ENCODE measurements around the gene NT5DC2.

The NT5DC2 gene

DNA sequence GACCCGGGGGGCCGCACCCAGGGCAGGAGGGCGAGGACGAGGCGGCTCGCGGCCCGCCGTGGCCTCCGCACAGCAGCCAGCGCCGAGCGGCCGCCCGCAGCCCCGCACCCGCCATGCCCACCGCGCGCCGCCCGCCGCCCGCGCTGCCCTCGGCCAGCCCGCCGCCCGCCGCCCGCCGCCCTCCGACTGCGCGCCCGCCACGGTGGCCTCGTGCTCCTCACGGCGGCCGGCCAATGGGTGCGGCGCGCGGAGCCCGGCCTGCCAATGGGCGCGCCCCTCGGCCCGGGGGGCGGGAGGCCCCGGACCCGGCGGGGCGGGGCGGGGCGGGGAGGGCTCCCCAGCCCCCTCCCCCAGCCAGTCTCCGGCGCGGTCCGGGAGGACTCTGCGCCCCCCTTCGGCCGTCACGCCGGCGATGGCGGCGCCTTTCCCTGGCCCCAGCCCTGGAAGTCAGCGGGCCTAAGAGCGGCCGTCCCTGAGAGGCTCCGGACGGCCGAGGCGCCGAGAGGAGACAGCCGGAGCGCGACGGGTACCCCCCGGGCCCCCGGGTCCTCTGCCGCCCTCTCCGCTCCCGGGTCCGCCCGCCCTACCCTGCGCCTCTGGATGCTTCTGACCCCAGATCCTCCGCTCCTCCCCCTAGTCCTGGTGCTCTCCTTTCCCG lies at the start of gene NT5DC2:
Gene NT5DC2, minus strand, starts transcription at position 235 of the 658 bp plus-strand sequence. Its CDS starts 120 bp downstream, at position 115.
- DNase-seq (ENCODE audit: low read depth): peak; percentile 56

DNA sequence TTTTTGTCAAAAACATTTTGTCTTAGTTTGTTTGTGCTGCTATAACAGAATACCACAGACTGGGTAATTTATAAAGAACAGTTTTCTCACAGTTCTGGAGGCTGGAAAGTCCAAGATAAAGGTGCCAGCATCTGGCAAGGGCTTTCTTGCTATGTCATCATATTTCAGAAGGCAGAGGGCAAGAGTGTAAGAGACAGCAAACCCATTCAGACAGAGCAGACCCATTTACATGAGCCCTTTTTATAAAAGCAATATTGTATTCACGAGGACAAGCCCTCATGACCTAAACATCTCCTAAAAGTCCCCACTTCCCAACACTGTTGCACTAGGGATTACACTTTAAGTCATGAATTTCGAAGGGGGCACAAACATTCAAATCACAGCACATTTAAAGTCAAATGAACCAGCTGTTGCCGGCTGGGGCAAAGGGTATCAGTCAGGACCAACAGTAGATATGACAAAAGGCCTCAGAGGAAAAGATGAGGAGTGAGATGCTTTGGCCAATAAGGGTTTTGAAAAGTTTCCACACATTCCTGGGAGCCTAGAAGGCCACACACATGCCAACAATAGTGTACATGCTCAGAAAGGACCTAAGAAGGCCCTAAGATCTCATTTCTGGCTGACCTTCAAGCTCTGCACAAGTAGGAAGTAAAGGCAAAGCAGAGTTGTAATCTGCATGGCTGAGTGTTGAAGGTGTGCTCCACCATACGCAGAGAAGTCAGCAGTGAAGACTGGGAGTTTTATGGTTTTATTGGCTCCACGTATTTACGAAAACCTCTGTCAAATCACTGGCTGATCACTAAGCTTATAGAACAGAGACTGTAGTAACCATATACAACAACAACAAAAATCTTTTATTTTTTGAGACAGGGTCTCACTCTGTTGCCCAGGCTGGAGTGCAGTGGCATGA lies 40.7 kb upstream of the NT5DC2 start:
- DNase-seq (ENCODE audit: low read depth): no peak

DNA sequence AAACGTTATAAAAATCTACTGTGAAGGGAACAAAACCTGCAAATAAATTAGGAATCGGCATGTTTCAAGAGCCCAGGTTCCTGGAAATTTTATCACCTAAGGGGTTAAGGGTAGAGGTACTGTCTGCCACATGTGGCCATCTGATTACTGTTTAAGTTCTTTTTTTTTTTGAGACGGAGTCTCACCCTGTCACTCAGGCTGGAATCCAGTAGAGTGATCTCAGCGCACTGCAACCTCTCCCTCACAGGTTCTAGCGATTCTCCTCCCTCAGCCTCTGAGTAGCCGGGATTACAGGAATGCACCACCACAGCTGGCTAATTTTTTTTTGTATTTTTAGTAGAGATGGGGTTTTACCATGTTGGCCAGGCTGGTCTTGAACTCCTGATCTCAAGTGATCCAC lies 38.6 kb upstream of the NT5DC2 start:
- no peak for DNase-seq (ENCODE audit: low read depth)

DNA sequence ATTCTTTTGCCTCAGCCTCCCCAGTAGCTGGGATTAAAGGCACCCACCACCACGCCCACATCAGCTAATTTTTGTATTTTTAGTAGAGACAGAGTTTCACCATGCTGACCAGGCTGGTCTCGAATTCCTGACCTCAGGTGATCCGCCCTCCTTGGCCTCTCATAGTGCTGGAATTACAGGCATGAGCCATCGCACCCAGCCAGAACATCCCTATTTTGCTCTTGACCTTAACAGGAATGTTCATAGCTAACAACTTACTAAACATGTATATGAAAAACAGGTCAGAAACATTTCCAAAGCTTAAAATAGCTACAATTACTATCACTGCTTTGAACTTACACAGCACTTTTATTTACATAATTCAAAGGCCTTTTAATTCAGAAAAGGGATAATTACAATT lies 36.4 kb upstream of the NT5DC2 start:
- no peak for DNase-seq (ENCODE audit: low read depth)

DNA sequence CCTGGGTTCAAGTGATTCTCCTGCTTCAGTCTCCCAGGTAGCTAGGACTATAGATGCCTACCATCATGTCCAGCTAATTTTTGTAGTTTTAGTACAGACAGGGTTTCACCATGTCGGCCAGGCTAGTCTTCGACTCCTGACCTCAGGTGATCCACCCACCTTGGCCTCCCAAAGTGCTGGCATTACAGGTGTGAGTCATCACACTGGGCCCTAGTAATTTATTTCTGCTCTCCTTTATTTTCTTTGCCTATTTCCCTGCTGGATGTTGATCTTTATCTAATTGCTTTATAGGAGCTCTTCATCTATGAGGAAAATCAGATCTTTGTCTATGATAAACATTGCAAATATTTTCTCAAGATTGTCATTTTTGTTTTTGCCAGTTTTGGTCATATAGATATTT lies 34.4 kb upstream of the NT5DC2 start:
- no peak for DNase-seq (ENCODE audit: low read depth)

DNA sequence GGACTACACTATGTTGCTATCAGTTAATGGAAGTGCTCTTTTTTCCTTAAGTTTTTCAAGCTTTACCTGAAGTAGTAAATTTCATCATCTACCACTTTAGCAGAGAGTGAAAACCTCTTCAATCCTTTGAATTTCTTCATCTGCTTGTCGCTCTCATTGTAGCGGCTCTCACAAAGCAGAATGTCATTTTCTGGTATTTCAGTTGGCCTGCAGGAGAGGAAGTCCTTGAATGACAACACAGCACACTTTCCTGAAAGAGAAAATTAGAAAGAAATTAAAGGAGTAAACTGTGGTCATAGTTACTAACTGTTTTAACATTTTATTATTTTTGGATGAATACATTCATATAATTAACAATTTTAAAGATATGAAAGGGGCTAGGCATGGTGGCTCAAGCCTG lies 30.3 kb upstream of the NT5DC2 start:
- no peak for DNase-seq (ENCODE audit: low read depth)

DNA sequence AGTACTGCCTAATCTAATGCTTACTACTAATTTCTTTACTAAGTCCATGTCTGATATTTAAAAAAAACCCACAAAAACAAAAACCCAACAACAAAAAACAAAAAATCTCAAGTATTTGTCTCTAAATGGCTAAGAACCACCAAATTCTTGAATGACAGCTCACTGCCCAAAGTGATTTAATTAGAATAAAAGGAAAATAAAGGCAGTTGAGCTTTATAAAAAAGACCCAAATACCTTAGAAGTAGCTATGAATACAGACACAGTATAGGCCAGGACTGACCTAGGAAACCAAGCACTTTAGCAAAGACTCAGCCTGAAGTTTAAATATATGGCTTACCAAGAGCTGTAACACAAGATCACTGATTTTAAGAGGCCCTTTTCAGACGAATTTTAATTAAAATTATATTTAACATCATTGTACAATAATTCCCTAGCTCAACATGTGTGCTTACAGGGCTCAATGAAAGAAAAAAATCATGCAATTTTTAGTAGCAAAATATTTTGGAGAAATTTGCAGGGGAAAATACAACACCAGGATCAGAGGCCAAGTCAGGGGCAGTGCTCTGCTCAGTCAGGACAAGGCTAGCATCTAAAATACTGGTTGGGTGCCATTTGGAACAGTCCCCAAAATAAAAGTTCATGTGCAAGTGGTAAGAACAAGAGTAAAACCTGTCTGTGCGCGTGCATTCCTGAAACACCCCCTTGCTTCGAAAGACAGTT lies 27.5 kb upstream of the NT5DC2 start:
- no peak for DNase-seq (ENCODE audit: low read depth)

DNA sequence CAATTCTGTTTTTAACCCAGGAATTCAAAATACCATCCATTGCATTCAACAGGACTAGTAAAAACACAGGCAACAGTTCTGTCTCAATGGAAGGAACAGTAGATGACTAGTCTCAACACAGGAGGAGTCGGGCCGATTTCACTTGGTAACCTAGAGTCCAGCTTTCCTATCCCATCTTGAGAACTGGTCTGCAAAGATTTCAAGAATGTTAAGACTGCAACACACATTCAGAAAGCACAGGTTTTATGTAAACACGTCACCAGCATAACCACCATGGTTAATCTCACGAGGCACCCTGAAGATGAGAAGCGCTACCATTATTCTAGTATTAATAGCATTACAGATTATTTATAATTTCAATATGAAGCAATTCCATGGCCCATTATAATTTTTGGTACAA lies 24.8 kb upstream of the NT5DC2 start:
- no peak for DNase-seq (ENCODE audit: low read depth)

DNA sequence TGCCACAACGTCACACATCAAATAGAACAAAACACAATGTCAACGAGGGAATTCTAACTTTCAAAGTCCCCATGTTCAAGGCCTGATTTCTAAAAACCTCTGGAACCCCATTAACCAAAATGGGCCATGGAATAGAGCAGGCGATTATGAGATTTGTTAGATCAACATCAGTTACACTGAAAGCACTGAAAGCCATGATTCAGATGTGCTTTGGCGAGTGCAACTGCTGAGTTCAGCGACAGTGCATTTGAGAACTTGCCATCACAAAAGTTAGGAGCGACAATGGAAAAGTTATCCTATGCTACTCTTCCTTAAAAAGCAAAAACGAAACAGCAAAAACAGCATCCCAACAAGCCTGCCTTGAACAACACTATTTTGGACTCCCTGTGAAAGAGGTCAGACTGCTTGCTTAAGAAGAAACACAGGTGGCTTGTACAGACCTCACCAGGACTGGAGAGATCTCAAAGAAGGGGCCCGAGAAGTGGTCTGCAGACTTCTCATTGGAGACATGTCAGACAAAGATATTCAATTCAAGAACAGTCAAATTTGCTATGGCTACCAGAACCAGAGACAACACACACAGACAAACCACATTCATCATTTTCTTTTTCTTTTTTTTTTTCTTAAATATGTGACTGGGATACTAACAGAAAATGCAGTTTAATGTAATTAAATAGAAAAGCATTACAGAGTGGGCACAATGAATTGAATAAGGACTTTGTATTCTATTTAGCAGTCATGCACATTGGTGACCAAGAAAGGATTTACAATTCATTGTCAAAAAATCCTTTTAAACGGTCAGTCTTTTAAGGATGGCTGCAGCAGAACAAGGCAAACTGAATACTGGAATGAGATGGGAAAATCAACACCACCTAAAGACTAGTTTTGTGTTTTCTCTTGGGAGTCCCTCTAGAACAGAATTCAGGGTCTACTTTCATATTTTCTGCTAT lies 23.6 kb upstream of the NT5DC2 start:
- DNase-seq (ENCODE audit: low read depth): no peak

DNA sequence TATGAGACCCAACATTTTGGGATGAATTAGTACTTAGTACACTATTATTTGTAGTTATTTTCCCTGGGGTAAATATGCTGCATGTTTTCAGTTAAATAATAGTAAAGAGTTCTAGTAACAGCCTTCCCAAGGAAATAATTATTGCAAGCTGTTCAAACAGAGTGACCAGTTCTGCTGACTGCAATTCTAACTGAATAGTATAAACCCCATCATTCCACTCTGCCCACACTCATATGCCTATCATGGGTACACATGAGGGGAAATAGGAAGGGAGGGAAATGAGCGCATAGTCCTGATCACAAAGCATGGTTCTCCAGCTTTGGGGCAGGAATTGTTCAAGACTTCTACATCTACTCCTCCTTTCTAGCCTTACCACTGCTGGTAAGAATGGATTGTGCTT lies 21.4 kb upstream of the NT5DC2 start:
- DNase-seq (ENCODE audit: low read depth): no peak

DNA sequence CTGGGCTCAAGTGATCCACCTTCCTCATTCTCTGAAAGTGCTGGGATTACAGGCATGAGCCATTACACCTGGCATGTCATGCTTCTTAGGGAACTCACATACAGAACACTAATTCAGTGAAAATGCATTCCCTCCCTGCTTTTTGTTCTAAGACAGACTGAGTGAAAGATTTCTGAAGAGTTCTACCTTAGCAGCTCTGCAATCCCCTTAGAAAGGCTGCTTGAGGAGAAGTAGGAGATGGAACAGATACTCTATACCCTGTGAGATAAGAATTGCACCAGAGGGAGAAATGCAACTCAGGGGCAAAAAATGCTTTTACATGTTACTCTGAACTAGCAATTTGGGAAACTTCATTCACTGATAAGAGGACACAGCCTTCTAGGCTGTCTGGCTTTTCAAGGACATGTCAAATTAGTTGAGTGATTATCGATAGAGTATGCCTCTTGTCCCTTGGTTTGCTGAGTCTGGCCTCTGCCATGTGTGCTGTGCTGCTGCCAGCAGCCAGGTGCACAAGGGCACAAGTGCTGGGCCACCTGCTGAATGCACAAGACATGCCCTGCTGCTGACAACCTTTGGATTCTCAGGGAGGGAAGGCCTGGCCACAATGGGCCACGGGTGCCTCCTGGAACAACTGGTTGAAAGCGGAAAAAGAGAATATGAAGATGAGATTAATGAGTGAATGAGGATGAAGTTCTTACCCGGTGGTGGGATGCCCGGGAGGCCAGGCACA lies 20.5 kb upstream of the NT5DC2 start:
- no peak for DNase-seq (ENCODE audit: low read depth)

DNA sequence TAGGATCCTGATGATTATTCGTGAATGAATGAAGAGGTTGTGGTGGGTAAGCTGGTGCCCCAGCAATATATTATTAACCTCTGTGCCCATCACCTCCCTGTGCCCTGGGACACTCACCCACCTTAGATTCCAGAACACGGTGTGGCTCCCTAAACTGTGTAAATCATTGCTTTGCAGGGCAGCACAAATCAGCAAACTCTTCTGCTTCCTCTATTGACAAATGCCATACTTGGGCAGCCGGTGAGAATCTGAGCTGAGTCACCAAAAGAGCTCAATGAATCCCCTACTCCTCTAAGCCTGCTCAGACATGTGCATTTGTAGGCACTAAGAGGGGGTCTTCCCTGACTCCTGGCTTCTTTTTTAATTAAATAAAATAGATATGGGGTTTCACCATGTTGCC lies 18.4 kb upstream of the NT5DC2 start:
- no peak for DNase-seq (ENCODE audit: low read depth)

DNA sequence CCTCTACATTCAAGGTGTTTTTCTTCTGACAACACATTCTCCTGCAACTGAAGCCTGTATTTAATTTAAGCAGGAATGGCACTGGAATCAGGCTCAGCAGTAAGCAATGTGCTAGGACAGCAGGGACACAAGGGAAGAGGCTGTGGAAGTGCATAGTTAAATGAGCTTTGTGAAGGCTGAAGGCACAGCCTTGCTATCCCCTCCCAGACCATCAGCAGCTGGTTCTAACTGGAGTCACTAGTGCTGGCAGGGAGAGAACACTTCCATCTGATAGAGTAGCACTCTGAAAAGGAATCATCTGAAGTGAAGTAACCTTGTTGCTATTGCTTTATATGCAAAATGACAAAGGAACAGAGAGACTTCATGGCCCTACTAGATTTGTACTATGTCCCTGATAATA lies 17.5 kb upstream of the NT5DC2 start:
- no peak for DNase-seq (ENCODE audit: low read depth)

DNA sequence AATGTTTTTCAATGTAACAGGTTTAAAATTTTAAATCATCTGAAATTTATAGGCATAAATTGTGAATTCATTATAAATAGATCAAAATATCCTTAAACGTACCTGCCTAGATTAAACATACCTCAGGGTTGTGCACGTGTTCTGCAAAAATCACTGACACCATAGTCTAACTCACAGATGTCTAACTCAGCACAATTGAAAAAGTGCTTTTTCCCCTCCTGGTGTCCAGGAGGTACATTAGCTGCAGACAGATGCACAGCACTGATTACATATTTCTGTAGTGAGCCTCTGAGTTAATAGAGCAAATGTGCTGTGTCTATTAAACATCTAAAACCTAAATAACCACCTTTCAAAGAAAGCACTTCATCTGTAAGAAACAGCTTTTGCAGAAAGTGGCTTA lies 13.5 kb upstream of the NT5DC2 start:
- DNase-seq (ENCODE audit: low read depth): no peak

DNA sequence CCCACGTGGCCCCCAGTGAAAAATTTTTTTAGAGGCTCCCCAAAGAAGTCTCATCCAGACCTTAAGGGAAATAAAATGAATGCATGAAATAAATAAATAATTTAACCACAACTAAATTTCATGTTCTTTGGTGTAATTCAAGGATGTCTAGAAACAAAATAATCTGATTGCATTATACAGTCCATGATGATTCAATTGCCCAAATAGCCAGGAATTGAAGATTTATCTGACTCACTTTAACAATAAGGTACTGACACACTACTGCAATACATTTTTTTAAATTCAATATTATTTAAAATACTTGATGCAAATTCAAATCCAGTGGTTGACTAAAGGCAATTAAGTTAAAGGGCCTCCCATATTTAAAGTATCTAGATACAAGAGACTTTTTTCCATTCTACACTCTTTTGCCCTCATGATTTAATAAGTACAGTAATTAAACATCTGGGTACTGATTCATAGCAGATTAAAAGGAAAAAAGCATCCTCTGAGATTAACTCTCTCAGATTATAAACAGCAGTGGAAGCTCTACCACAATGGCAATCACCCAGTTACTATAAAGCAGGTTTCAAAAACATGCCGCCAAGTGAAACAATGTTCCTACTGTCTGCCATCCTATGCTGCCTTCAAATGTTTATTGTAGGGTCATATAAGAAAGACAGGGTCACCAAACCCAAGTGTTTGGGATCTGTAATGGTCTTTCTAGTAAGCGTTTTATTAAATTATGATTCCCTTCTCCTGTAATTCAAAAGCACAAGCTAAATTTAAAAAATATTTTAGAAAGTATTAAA lies 12.6 kb upstream of the NT5DC2 start:
- DNase-seq (ENCODE audit: low read depth): no peak

DNA sequence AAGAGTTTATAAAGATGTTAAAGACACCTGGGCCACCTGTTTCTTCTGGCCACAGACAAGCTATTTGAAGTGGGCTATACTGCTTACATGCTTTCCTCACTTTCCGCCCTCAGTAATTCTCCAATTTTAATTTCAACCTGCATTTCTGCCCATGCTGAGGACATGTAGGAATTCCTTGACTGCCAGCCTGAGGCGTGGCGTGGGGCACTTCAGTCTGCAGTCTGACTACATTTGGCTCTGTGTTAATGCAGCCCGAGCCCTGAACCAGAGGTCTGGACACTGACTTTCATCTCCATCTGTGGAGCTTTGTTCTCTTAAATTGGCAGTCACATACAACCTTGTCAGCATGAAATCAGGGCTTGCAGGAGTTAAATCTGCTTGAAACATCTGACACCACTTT lies 11.3 kb upstream of the NT5DC2 start:
- no peak for DNase-seq (ENCODE audit: low read depth)

DNA sequence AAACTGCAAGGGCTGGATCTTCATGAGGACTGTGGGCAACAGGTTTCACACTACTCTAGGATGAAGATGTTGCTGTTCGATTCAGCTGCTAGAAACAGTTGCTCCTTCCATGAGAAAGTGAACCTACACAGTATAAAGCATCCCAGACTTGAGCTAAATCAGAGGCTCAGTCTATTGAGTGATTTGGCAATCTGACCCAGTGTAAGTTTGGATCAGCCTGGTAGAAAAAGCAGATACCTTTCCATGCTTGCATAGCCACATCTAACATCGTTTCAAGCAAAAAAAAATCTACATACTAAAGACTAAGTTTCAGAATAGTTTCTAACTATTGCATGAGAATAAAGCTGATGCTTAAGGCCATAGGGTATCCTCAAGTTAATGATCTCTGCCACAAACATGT lies 7.4 kb upstream of the NT5DC2 start:
- DNase-seq (ENCODE audit: low read depth): no peak

DNA sequence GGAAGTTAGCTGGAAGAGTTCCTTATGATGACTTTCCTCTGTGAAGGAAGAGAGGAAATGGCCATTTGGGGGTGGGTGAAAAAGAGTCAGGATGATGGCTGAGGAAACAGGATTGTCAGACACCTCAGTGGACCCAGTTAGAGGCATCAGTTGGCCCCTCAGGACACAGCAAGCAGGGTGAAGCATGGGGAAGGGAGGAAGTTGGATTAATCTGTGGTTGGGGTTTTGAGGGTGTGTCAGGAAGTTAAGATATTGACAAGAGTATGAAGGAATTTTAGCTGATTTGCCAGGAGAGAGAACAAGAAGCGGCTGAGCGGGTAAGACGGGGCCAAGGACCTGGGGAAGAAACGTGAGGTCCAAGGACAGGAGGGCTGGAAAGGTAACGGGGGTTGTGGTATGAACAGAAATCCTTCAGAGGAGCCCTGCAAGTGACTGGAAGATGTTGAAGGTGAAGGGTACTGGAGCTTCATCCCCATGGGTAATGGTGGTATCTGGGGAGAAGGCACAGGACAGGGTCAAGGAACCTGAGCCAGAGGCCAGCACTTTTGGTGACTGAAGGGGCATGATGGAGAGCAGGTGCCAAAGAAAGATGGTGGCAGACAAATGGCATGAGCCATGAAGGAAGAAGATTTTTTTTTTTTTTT lies 5.5 kb upstream of the NT5DC2 start:
- DNase-seq (ENCODE audit: low read depth): no peak

DNA sequence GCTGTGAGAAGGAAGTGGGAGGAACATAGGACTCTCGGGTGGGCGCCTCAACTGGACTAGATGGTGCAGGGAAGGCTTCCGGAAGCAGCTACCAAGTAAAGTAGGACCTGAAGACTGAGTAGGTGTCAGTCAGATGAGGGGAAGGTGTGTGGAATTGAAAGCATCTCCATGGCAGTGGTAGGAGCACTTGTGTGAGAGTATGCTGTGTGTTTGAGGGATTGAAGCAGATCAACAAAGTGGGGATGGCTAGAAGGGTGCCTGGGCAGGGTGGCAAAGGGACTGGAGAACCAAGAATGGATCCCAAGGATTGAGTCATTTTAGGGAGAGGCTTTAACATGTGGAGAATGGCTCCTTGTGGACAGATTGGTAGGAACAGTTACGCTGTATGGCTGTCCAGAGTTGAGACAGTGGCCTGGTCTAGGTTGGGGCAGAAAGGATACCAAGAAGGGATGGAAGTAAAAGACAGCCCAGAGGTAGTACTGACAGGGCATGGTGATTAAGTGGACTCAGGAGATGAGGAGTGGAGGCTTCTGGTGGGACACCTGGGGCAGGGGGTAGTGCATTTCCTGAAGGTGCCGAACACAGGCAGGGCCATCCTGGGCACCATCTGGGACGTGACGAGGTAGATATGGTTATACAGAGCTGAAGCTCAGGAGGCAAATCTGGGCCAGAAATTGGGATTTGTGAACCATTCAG lies 4.2 kb upstream of the NT5DC2 start:
- no peak for DNase-seq (ENCODE audit: low read depth)

Measured in stimulated activated CD8-positive, alpha-beta memory T cell treated with anti-CD3 and anti-CD28 coated beads, Interleukin-4, amount 100 ng/mL, for 24 hours (primary cell).